K562 (cell line): Measurements from ENCODE around the gene PI4KA. TPM values are rescaled to one million over a fixed set of nuclear protein-coding genes. Genes with fewer than 3 reads are reported as not detected.
A peak's percentile ranks its signal among the peaks of the same experiment; 100 is the strongest.

Experiments
- ATF7 ChIP-seq: fragments of 450-650 bp; IDR thresholded peaks from 2 replicates; pipeline ENCODE4 v1.7.1; 2014; ENCODE audit warnings: mild to moderate bottlenecking, moderate library complexity
- BDP1 ChIP-seq: IDR thresholded peaks from 3 replicates; pipeline ENCODE4 v1.6.1; 2011; ENCODE audit not compliant: insufficient read length, insufficient read depth
- DEAF1 ChIP-seq: fragments of 450-650 bp; formaldehyde crosslinking; IDR thresholded peaks from 2 replicates; pipeline ENCODE4 v1.4.0; 2020; ENCODE audit warnings: mild to moderate bottlenecking, moderate library complexity
- FOXA3 ChIP-seq, 2 experiments: fragments of 450-650 bp in 1 of 2; sonication (generic) in 1 of 2; formaldehyde crosslinking; IDR thresholded peaks in 1 of 2; conservative IDR thresholded peaks in 1 of 2; 2 replicates each; pipeline versions ENCODE4 v1.4.0 to v1.8.0; 2020 to 2022; ENCODE audit warnings: mild to moderate bottlenecking in 2 of 2, missing genetic modification reagents in 1 of 2
- HDAC1 ChIP-seq, 2 experiments: fragments of 450-650 bp; IDR thresholded peaks; 2 replicates each; pipeline ENCODE4 v1.6.1; 2016 to 2017; ENCODE audit warnings: inconsistent platforms in 1 of 2, mild to moderate bottlenecking in 1 of 2, moderate library complexity in 1 of 2
- NCOA4 ChIP-seq: fragments of 450-650 bp; IDR thresholded peaks from 2 replicates; pipeline ENCODE4 v1.6.1; 2018; ENCODE audit warnings: mild to moderate bottlenecking; ENCODE audit not compliant: partially characterized antibody
- RFX7 ChIP-seq: fragments of 250-450 bp; sonication (Bioruptor Pico); IDR thresholded peaks from 2 replicates; pipeline ENCODE4 v1.5.1; 2021; ENCODE audit warnings: mild to moderate bottlenecking
- SNAPC5 ChIP-seq: fragments of 250-450 bp; sonication (Bioruptor Pico); IDR thresholded peaks from 2 replicates; pipeline ENCODE4 v1.8.0; 2021; ENCODE audit warnings: moderate library complexity, mild to moderate bottlenecking, inconsistent platforms
- SREBF2 ChIP-seq: sonication (generic); formaldehyde crosslinking; IDR thresholded peaks from 2 replicates; pipeline ENCODE4 v1.4.0; 2020; ENCODE audit warnings: mild to moderate bottlenecking, missing genetic modification reagents
- USF2 ChIP-seq: sonication (generic); formaldehyde crosslinking; IDR thresholded peaks from 2 replicates; pipeline ENCODE4 v1.5.0; 2020; ENCODE audit warnings: missing genetic modification reagents
- ZC3H4 ChIP-seq: sonication (generic); formaldehyde crosslinking; IDR thresholded peaks from 2 replicates; pipeline ENCODE4 v1.9.0; 2021; ENCODE audit warnings: missing genetic modification reagents, borderline replicate concordance
- ZFP91 ChIP-seq: sonication (generic); formaldehyde crosslinking; IDR thresholded peaks from 2 replicates; pipeline ENCODE4 v1.8.0; 2022; ENCODE audit warnings: mild to moderate bottlenecking, missing genetic modification reagents
- polyA plus RNA-seq, 8 experiments: library from polyadenylated mRNA; depleted of rRNA in 4 of 8; stranded (reverse) in 5 of 8; unstranded in 3 of 8; fragments of >200 nt; fragmentation: Nextera tagmentation in 2 of 8; fragmentation: Illumina TruSeq in 1 of 8; extraction: Ambion mirVana in 2 of 8; extraction: Trizol in 1 of 8; gene quantifications; 2 replicates each; pipeline versions ENCODE4 v1.2.1 to v1.2.3, GENCODE V29; 2011 to 2014; ENCODE audit warnings: inconsistent platforms in 1 of 8, missing spikeins in 1 of 8
- total RNA-seq, 7 experiments: library from RNA; depleted of rRNA in 6 of 7; stranded (reverse); fragments of >200 nt in 6 of 7; fragmentation: Illumina TruSeq in 2 of 7; extraction: Trizol in 2 of 7; gene quantifications; 2 replicates each; pipeline versions ENCODE4 v1.2.1 to v1.2.3, GENCODE V29; 2011 to 2021; ENCODE audit warnings: low replicate concordance in 1 of 7
- TF ChIP-seq, protein P1 (sequence below), 2 experiments: fragments of 450-650 bp; IDR thresholded peaks; 2 replicates each; pipeline ENCODE4 v1.6.1; 2016
- TF ChIP-seq, protein P2 (sequence below): fragments of 450-650 bp; conservative IDR thresholded peaks from 2 replicates; pipeline ENCODE4 v1.6.1; 2016; ENCODE audit warnings: missing genetic modification characterization, low read depth, mild to moderate bottlenecking, missing compliant biosample characterization, moderate library complexity
- TF ChIP-seq, protein P3 (sequence below): fragments of 250-450 bp; sonication (Bioruptor Pico); IDR thresholded peaks from 2 replicates; pipeline ENCODE4 v1.8.0; 2021; ENCODE audit warnings: moderate library complexity, mild to moderate bottlenecking, inconsistent platforms
- TF ChIP-seq, protein P4 (sequence below): IDR thresholded peaks from 2 replicates; pipeline ENCODE4 v1.6.1; 2014; ENCODE audit warnings: antibody characterized with exemption

The PI4KA gene
- total and polyA plus RNA-seq, 9 of the 15 experiments (the other 6 are each of a cell fraction or from before 2014, with no cell fraction given): 7.3 to 187 (median 84.7) TPM

DNA sequence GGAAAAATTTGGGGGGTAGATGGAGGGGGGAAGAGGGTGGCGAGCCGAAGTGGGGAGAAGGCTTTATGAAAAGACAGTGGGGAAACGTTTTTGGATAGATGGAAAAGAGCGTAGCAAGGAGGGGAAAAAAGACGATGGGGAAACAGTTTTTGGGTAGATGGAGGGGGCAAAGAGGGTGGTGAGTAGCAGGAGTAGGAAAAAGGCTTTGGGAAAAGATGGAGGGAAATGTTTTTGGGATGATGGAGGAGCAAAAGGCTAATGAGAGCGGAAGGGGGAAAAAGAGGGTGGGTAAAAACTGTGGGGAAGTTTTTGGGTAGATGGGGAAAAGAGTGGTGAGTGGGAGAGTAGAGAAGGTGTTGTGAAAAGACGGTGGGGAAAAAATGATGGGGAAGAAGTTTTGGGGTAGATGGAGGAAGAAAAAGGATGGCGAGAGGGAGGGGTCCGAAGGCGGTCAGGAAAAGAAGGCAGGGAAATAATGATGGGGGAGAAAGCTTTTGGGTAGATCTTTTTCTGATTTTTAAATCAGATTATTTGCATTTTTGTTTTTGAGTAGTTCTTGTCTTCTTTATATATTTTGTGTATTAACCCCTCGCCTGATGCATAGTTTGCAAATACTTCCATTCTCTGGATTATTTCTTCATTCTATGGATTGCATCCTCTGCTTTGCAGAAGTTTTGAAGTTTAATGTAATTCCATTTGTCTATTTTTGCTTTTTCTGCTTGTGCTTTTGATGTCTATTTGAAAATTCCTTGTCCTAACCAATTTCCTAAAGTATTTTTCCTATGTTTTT, 200.0 kb downstream of the PI4KA start (continued):
- TF ChIP-seq, protein P1, sequence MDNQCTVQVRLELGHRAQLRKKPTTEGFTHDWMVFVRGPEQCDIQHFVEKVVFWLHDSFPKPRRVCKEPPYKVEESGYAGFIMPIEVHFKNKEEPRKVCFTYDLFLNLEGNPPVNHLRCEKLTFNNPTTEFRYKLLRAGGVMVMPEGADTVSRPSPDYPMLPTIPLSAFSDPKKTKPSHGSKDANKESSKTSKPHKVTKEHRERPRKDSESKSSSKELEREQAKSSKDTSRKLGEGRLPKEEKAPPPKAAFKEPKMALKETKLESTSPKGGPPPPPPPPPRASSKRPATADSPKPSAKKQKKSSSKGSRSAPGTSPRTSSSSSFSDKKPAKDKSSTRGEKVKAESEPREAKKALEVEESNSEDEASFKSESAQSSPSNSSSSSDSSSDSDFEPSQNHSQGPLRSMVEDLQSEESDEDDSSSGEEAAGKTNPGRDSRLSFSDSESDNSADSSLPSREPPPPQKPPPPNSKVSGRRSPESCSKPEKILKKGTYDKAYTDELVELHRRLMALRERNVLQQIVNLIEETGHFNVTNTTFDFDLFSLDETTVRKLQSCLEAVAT (IDR thresholded peaks at IDR 0.05): peak; percentile 73 to 89
- TF ChIP-seq, protein P2, sequence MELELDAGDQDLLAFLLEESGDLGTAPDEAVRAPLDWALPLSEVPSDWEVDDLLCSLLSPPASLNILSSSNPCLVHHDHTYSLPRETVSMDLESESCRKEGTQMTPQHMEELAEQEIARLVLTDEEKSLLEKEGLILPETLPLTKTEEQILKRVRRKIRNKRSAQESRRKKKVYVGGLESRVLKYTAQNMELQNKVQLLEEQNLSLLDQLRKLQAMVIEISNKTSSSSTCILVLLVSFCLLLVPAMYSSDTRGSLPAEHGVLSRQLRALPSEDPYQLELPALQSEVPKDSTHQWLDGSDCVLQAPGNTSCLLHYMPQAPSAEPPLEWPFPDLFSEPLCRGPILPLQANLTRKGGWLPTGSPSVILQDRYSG: no peak
- TF ChIP-seq DEAF1 (CRISPR knock-in tag) (no peak), BDP1 (no peak), ATF7 (no peak), SREBF2 (CRISPR knock-in tag) (no peak), SNAPC5 (CRISPR knock-in tag) (no peak), HDAC1 (IDR thresholded peaks at IDR 0.05) (peak in 1 of 2 experiments; percentile 51; a peak in 2 of 4 replicates), NCOA4 (no peak), ZC3H4 (CRISPR knock-in tag) (0 out of 2 replicates have a peak, but pooled peaks have one; percentile 16), ZFP91 (CRISPR knock-in tag) (no peak), RFX7 (CRISPR knock-in tag) (peak; percentile 73), USF2 (no peak), FOXA3 (CRISPR knock-in tag; conservative IDR thresholded peaks at IDR 0.05 in 1 of 2, IDR thresholded peaks at IDR 0.05 in 1 of 2) (no peak)
- TF ChIP-seq, protein P3, sequence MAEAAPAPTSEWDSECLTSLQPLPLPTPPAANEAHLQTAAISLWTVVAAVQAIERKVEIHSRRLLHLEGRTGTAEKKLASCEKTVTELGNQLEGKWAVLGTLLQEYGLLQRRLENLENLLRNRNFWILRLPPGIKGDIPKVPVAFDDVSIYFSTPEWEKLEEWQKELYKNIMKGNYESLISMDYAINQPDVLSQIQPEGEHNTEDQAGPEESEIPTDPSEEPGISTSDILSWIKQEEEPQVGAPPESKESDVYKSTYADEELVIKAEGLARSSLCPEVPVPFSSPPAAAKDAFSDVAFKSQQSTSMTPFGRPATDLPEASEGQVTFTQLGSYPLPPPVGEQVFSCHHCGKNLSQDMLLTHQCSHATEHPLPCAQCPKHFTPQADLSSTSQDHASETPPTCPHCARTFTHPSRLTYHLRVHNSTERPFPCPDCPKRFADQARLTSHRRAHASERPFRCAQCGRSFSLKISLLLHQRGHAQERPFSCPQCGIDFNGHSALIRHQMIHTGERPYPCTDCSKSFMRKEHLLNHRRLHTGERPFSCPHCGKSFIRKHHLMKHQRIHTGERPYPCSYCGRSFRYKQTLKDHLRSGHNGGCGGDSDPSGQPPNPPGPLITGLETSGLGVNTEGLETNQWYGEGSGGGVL: no peak
- TF ChIP-seq, protein P4, sequence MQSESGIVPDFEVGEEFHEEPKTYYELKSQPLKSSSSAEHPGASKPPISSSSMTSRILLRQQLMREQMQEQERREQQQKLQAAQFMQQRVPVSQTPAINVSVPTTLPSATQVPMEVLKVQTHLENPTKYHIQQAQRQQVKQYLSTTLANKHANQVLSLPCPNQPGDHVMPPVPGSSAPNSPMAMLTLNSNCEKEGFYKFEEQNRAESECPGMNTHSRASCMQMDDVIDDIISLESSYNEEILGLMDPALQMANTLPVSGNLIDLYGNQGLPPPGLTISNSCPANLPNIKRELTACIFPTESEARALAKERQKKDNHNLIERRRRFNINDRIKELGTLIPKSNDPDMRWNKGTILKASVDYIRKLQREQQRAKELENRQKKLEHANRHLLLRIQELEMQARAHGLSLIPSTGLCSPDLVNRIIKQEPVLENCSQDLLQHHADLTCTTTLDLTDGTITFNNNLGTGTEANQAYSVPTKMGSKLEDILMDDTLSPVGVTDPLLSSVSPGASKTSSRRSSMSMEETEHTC: no peak
